HG03342 (cell line): ENCODE results near the gene KCNQ5.

Experiments used
- ATAC-seq: cut with Tn5 transposase; IDR thresholded peaks from one replicate; pipeline ENCODE4 v1.9.1; 2021; ENCODE audit warnings: mild to moderate bottlenecking, moderate library complexity; ENCODE audit not compliant: unreplicated experiment

The KCNQ5 gene

GRCh38 chr6:73086726-73087125 is 464.9 kb downstream of the KCNQ5 start:
- no peak for ATAC-seq

- ATAC-seq: peak; percentile 54
Observed at GRCh38 chr6:73088138-73088813, 466.4 kb downstream of the KCNQ5 start.

DNA sequence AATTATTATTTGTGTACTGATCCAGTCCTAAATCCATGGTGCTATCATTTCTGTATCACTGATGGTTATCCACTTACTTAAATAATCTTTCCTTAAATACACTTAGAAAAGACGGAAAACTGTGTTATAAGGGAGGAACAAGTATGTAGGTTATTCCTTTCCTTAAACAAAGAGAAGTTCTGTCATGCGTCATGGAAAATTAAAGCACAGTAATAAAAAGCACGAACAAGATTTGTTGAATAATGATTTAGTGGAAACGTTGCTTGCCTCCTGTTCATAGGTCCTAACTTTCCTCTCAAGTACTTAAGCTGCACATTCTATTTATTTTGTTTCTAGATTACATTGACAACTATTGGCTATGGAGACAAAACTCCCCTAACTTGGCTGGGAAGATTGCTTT is 483.1 kb downstream of the KCNQ5 start:
- no peak for ATAC-seq

DNA sequence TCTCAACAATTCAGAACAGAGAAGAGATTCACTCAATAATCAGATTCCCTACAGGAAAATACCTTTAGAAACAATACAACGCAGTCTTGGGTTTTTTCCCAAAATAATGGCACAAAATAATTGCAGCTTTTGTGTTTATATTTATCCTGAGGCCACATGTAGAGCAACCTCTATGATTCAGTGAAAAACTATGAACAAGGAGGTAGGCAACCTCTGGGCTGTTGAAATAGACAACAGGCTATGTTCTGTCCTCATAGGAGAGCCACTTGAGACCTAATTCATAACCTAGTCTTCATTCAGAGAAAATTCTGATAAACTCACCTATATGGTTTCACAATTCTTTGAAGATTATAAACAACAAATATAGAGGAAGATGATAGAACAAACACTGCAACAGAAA is 485.2 kb downstream of the KCNQ5 start:
- no peak for ATAC-seq

GRCh38 chr6:73108949-73109348 is 487.1 kb downstream of the KCNQ5 start:
- ATAC-seq: no peak

DNA sequence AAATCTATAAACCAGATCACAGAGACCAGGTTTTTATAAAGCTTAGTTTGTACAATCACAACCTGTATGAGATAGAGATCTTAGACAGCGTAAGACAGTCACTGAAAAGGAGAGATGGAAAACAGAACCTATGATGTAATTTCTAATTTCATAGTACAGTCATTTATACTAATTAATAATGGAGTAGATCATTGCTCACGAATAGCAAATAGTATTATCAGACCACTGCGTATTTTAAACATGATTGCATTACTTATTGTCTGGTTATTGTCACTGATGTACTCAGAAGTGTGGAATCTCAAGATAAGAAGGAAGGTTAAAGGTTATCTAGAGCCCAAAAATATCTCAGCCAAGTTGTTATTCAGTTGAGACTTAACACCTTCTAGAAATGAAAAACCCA is 487.8 kb downstream of the KCNQ5 start:
- ATAC-seq: no peak

GRCh38 chr6:73116330-73116729 is 494.5 kb downstream of the KCNQ5 start:
- ATAC-seq: no peak

GRCh38 chr6:73121421-73121993 is 499.6 kb downstream of the KCNQ5 start:
- ATAC-seq: no peak

GRCh38 chr6:73123632-73124329 is 501.9 kb downstream of the KCNQ5 start:
- peak; percentile 60 for ATAC-seq

GRCh38 chr6:73129653-73130443 is 508.0 kb downstream of the KCNQ5 start:
- ATAC-seq: peak; percentile 92

- ATAC-seq: no peak
Observed at GRCh38 chr6:73131706-73132105, 509.8 kb downstream of the KCNQ5 start.

- ATAC-seq: no peak
Observed at GRCh38 chr6:73134588-73134987, 512.7 kb downstream of the KCNQ5 start.

DNA sequence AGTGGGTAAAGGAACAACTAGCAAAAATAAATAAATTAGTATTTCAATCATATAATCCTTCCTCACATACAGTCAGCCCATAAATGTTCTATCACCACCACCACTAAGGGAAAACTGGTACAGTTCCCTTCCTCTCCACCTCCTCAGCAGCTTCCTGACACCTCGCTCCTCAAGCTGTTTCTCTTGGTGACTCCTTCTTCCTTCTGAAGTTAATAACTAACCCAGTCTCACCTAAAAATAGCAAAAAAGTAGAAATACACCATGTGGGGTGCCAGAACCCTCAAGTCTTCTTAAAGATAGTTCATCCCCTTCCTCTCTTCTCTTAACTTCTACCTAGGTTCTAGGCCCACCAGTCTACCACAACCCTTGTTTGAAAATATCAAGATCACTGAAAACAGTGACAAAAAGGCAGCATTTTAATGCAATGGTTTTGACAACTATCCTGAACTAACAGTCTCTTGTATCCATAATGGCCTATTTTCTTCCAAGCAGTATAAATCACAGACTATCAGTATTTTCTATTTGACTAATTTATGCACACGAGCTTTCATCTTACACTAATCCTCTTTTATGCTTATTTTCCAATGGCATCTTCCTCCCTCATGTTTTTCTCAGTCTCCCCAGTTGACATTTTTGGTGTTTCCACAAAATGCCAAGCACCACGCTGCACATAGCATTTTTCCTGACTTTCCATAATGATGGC is 518.0 kb downstream of the KCNQ5 start:
- ATAC-seq: no peak

- ATAC-seq: no peak
Observed at GRCh38 chr6:73143551-73143950, 521.7 kb downstream of the KCNQ5 start.

GRCh38 chr6:73144516-73144915 is 522.7 kb downstream of the KCNQ5 start:
- ATAC-seq: no peak

DNA sequence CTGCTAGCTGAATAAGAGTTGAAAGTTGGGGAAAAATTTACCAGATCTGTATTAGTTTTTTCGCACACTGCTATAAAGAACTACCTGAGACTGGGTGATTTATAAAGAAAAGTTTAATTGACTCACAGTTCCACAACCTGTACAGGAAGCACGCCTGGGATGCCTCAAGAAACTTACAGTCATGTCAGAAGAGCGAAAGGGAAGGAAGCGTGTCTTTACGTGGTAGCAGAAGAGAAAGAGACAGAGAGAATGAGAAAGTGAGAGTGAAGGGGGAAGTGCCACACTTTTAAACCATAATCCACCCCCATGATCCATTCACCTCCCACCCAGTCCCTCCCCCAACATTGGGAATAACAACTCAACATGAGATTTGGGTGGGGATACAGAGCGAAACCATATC is 523.8 kb downstream of the KCNQ5 start:
- ATAC-seq: no peak

- no peak for ATAC-seq
Observed at GRCh38 chr6:73151732-73152131, 529.9 kb downstream of the KCNQ5 start.

DNA sequence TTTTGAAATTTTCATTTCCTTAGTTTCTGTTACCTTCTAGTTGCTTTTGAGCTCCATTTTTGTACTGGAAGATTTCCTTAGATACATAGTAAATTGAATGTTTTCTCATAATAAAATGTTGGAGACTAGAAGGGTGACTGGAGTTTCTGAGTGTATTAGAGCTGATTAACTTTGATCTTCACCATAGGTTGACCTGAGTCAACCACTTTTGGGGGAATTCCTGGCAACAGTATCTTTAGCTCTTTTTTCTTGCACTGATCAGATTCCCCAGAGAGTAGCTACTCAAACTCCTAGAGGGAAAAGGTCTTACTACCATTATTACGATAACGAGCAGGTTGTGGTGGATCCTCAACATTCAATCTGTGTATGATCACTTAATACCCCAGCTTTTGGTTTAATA is 530.7 kb downstream of the KCNQ5 start:
- ATAC-seq: no peak

- ATAC-seq: no peak
Observed at GRCh38 chr6:73152966-73153757, 531.3 kb downstream of the KCNQ5 start.
